Central memory CD8-positive, alpha-beta T cell (primary cell): ENCODE measurements around the gene CNKSR3.

ENCODE experiments used
- ATAC-seq: fragments of 150-1000 bp; cut with Tn5 transposase; replicated peaks from 2 replicates; pipeline ENCODE4 v1.10.0; 2022; ENCODE audit warnings: mild to moderate bottlenecking, moderate FRiP score, moderate number of reproducible peaks; ENCODE audit not compliant: poor library complexity, severe bottlenecking; ENCODE audit errors: extremely low read depth
- DNase-seq, 2 donors: peaks; one replicate each; pipeline ENCODE4 v3.0.0; 2021; ENCODE audit warnings: low spot score in 2 of 2
- H3K27ac Mint-ChIP-seq: one replicate; pipeline ENCODE4 v1.8.0; 2022; ENCODE audit warnings: low read depth, mild to moderate bottlenecking, moderate library complexity, mixed read lengths
- H3K27me3 Mint-ChIP-seq: one replicate; pipeline ENCODE4 v1.8.0; 2022; ENCODE audit warnings: mixed read lengths
- H3K36me3 Mint-ChIP-seq: one replicate; pipeline ENCODE4 v1.8.0; 2022; ENCODE audit warnings: mild to moderate bottlenecking, moderate library complexity, mixed read lengths; ENCODE audit not compliant: insufficient read depth
- H3K4me1 Mint-ChIP-seq: one replicate; pipeline ENCODE4 v1.8.0; 2022; ENCODE audit warnings: mixed read lengths
- H3K4me3 Mint-ChIP-seq: one replicate; pipeline ENCODE4 v1.8.0; 2022; ENCODE audit warnings: mild to moderate bottlenecking, moderate library complexity, mixed read lengths
- H3K9me3 Mint-ChIP-seq: one replicate; pipeline ENCODE4 v1.8.0; 2022; ENCODE audit warnings: mixed read lengths

Gene CNKSR3

DNA sequence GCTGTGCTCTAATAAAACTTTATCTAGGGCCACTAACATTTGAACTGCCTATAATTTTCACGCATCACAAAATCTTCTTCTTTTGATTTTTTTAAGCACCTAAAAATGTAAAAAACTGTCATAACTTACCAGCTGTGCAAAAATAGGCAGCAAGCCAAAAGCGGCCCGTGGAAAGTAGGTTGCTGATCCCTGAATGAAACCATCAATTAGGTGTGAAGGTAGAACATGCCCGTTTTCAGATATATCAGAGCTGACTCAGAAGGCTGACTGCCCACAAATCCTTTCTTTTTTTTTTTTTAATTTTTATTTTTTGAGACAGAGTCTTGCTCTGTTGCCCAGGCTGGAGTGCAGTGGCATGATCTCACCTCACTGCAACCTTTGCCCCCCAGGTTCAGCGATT lies 149.0 kb downstream of the CNKSR3 start:
- H3K36me3 Mint-ChIP-seq: no peaks in the 10 kb centered on the region
- DNase-seq (no peak), ATAC-seq (no peak)
- peaks cover 73% of the 10 kb centered on the region for H3K27me3 Mint-ChIP-seq
- H3K27ac Mint-ChIP-seq: no peak overlapping the region
- H3K4me3 Mint-ChIP-seq: no peak overlapping the region
- no peaks in the 10 kb centered on the region for H3K4me1 Mint-ChIP-seq
- no peaks in the 10 kb centered on the region for H3K9me3 Mint-ChIP-seq

DNA sequence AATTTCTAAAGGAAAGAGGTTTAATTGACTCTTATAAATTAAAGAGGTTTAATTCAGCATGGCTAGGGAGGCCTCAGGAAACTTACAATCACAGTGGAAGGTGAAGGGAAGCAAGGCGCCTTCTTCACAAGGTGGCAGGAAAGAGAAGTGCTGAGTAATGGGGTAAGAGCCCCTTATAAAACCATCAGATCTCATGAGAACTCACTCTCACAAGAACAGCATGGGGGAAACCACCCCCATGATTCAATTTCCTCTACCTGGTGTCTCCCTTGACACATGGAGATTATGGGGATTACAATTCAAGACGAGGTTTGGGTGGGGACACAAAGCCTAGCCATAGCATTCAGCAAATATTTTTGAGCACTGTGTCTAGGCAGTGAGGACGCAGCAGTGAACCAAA lies 150.0 kb downstream of the CNKSR3 start:
- H3K4me3 Mint-ChIP-seq: no peak overlapping the region
- no peaks in the 10 kb centered on the region for H3K9me3 Mint-ChIP-seq
- H3K27ac Mint-ChIP-seq: no peak overlapping the region
- ATAC-seq: no peak
- no peaks in the 10 kb centered on the region for H3K36me3 Mint-ChIP-seq
- H3K27me3 Mint-ChIP-seq: peaks cover 81% of the 10 kb centered on the region
- H3K4me1 Mint-ChIP-seq: no peaks in the 10 kb centered on the region
- DNase-seq: no peak

DNA sequence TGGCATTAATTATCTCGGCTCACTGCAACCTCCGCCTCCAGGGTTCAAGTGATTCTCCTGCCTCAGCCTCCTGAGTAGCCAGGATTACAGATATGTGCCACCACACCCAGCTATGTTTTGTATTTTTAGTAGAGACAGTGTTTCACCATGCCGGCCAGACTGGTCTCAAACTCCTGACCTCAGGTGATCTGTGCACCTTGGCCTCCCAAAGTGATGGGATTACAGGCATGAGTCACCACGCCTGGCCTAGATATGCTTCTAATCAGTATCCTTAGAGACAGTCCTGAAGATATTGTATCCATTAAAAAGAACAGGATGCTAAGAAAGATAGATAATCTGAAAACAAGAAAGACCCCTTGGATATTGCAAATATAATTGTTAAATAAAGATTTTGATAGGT lies 150.8 kb downstream of the CNKSR3 start:
- peaks cover 5% of the 10 kb centered on the region for H3K4me1 Mint-ChIP-seq
- peaks cover 5% of the 10 kb centered on the region for H3K9me3 Mint-ChIP-seq
- ATAC-seq: no peak
- peaks cover 80% of the 10 kb centered on the region for H3K27me3 Mint-ChIP-seq
- H3K27ac Mint-ChIP-seq: no peak overlapping the region
- H3K36me3 Mint-ChIP-seq: no peaks in the 10 kb centered on the region
- no peak overlapping the region for H3K4me3 Mint-ChIP-seq
- DNase-seq: no peak

DNA sequence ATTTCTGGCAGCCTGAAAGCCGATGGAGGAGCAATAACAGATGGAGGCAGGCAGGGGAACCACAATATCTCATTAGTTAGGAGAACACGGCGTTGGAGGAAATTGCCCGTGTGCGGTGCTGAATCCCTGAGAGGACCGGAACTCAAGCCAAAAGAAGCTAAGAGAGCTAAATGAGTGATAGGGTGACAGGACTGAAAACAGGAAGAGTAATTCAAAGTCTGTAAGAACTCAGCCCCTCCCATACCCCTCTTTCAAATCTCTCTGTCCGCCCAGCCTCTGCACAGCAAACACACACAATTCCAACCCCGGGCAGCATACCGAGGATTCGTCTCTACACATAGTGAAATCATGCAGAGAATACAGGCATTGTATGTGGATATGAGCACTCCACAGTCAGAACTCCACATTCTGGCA lies 151.3 kb downstream of the CNKSR3 start:
- Mint-ChIP-seq H3K27ac (no peak overlapping the region), H3K4me3 (no peak overlapping the region), H3K4me1 (peaks cover 6% of the 10 kb centered on the region), H3K9me3 (peaks cover 7% of the 10 kb centered on the region), H3K27me3 (peaks cover 75% of the 10 kb centered on the region), H3K36me3 (no peaks in the 10 kb centered on the region)
- ATAC-seq (no peak), DNase-seq (no peak)

DNA sequence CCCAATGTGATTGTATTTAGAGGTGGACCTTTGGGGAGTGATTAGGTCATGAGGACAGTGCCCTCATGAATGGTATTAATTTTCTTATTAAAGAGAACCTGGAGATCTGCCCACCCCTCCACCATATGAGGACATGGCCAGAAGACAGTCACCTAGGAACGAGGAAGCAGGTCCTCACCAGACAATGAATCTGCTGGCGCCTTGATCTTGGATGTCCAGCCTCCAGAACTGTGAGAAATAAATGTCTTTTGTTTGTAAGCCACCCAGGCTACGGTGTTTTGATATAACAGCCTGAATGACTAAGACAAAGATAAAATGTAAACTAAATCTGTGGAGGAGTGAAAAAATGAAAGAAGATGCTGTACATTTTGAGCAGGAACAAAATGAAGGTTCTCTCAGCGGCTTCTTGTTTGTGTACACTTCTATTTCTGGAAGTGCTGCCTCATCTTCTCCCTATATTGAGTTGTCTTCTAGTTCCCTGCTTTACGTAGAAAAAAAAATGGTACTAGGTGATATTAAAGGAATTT lies 152.4 kb downstream of the CNKSR3 start:
- DNase-seq: no peak
- H3K27me3 Mint-ChIP-seq: peaks cover 64% of the 10 kb centered on the region
- H3K4me3 Mint-ChIP-seq: no peak overlapping the region
- no peaks in the 10 kb centered on the region for H3K36me3 Mint-ChIP-seq
- H3K9me3 Mint-ChIP-seq: peaks cover 7% of the 10 kb centered on the region
- H3K27ac Mint-ChIP-seq: no peak overlapping the region
- peaks cover 6% of the 10 kb centered on the region for H3K4me1 Mint-ChIP-seq
- ATAC-seq: no peak

DNA sequence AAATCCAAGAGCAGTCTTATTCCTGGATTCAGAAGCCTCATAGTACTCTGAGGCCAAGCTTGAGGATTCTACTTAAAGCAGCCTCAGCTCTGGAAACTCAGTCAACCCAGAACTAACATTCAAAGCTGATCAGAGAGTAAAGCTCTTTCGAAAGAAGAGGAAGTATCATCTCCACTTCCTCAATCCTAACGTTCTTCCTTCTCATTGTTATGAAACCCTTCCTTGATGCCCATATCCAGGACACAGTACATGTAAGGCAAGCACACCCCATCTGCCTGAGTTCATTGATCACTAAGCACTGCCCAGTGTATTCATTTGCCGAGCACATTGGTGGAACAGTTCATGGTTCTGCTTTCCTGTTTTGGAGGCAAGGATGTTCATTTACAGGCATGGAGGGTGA lies 153.8 kb downstream of the CNKSR3 start, which contains the start of gene IPCEF1:
TSS of gene IPCEF1 (minus strand) at position 114 of the 400 bp plus-strand sequence. CDS start 90,856 bp downstream, outside the sequence.
- Mint-ChIP-seq H3K27ac (no peak within 1 kb of the TSS), H3K4me1 (peaks cover 6% of the 10 kb centered on the region), H3K9me3 (peaks cover 7% of the 10 kb centered on the region), H3K4me3 (no peak within 1 kb of the TSS), H3K36me3 (no peaks in the 10 kb centered on the region), H3K27me3 (peaks cover 50% of the 10 kb centered on the region)
- ATAC-seq (peak; percentile 19), DNase-seq (no peak)

DNA sequence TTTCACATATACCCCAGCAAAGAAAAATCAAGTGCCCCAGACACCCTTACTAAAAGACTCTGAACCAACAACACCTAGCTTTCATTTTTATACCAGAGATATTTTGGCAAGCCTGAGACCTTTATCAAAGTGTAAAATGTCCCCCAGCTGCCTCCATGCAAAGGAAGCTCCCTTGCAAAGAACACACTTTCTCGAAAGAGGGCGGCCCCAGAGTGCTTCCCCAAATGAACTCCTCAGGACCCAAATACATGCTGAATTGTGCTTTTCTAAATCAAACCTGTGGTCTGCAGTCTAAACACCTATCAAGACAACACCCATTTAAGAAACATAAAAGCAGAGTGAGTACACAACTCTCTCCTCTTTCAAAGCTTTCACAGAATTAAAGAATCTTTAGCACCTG lies 154.4 kb downstream of the CNKSR3 start:
- Mint-ChIP-seq H3K27me3 (peaks cover 46% of the 10 kb centered on the region), H3K27ac (no peak overlapping the region), H3K36me3 (no peaks in the 10 kb centered on the region), H3K9me3 (peaks cover 7% of the 10 kb centered on the region), H3K4me1 (peaks cover 6% of the 10 kb centered on the region), H3K4me3 (no peak overlapping the region)
- DNase-seq (no peak), ATAC-seq (no peak)

DNA sequence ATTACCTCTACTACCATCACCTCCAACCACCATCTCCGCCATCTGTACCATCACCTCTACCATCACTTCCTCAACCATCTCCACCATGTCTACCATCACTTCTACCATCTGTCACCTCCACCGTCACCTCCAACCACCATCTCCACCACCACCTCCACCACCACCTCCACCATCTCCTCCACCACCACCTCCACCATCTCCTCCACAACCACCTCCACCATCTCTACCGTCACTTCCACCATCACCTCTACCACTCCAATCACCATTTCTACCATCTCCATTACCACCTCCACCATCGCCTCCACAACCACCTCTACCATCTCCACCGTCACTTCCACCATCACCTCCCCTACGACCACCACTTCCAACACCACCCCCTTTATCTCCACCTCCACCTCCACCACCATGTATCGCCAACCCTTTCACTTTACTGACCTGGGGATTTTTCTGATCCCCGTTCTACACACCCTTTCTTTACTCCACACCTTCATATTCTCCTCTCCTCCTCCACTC lies 156.2 kb downstream of the CNKSR3 start:
- no peaks in the 10 kb centered on the region for H3K36me3 Mint-ChIP-seq
- H3K9me3 Mint-ChIP-seq: peaks cover 7% of the 10 kb centered on the region
- no peak for DNase-seq
- peaks cover 6% of the 10 kb centered on the region for H3K4me1 Mint-ChIP-seq
- no peak overlapping the region for H3K27ac Mint-ChIP-seq
- no peak for ATAC-seq
- no peak overlapping the region for H3K4me3 Mint-ChIP-seq
- peaks cover 30% of the 10 kb centered on the region for H3K27me3 Mint-ChIP-seq

DNA sequence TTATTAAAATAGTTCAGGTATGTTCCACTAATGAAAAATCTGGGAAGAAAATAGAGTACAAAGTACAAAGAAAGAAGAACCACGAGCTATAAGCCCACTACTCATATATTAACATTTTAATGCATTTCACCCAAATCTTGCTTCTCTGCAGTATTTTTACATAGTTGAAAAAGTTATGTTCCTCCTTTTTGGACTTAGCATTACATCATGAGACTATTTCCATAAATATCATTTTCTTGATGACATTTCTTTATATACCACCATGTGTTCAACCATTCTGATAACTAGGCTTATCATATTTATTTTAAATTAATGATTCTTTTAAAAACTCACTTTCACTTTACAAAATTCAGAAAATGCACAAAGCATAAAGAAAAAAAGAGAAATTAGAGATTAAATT lies 156.9 kb downstream of the CNKSR3 start:
- Mint-ChIP-seq H3K27me3 (peaks cover 23% of the 10 kb centered on the region), H3K9me3 (peaks cover 7% of the 10 kb centered on the region), H3K4me3 (no peak overlapping the region), H3K4me1 (peaks cover 6% of the 10 kb centered on the region), H3K27ac (no peak overlapping the region), H3K36me3 (no peaks in the 10 kb centered on the region)
- no peak for DNase-seq
- no peak for ATAC-seq

DNA sequence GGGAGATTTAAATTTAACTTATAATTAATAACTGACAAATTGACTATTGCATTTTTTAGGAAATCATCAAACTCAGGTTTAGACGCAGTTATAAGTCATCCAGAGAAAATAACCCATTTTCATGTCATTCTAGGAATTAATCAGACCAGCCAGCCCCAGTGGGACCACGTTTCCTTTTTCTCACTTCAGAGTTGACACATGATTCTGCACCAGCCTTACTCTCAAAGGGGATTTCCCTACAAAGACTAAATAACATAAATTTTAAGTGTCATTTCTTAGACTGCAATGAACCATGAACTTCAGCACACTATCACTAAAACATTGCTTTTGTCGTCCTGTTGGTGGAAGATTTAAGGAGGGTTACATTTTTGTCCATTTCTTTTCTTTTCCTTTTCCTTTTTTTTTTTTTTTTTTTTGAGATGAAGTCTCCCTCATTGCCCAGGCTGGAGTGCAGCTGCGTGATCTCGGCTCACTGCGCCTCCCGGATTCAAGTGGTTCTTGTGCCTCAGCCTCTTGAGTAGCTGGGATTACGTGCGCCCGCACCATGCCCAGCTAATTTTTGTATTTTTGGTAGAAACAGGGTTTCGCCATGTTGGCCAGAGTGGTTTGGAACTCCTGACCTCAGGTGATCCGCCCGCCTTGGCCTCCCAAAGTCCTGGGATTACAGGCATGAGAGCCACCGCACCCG lies 157.4 kb downstream of the CNKSR3 start:
- no peak overlapping the region for H3K27ac Mint-ChIP-seq
- ATAC-seq: no peak
- peaks cover 17% of the 10 kb centered on the region for H3K27me3 Mint-ChIP-seq
- H3K4me3 Mint-ChIP-seq: no peak overlapping the region
- peaks cover 6% of the 10 kb centered on the region for H3K4me1 Mint-ChIP-seq
- peaks cover 7% of the 10 kb centered on the region for H3K9me3 Mint-ChIP-seq
- no peaks in the 10 kb centered on the region for H3K36me3 Mint-ChIP-seq
- DNase-seq: no peak

DNA sequence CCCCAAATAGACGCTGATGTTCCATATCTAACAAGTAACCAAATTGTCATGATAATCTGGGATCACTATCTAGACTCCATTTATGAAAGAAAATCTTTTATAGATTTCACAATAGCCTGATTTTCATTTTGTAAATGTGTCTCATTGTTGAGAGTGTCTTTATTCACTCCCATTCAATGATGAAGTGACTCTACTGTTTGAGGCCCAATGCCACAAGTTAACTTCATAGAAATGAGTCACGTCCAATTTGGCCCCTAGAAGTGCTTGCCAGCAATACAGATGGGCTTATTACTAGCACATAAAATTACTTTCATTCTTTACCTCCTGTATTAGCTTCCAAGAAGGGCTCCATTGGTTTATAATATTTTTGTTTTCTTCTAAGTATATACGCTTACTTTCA lies 160.2 kb downstream of the CNKSR3 start:
- Mint-ChIP-seq H3K4me3 (no peak overlapping the region), H3K27ac (no peak overlapping the region)

DNA sequence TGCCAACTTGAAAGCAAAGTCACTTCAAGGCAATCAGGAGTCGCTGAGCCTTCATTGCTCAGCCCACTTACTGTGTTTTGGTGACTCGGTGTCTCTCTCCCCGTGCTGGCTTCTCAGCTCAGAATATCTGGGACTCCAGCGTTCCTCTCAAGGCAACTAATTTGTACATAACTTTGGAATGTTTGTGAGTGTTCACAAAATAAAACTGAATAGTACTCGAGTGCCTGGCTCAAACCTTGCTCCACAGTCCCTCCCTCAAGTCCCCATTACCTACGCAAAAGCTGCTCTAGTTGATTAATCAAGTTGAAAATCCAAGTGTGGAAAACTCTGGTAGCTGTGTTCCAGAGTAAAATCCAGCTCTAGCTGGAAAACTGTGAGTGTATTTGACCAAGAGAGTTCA lies 162.5 kb downstream of the CNKSR3 start:
- Mint-ChIP-seq H3K36me3 (no peaks in the 10 kb centered on the region), H3K4me3 (no peak overlapping the region), H3K27me3 (peaks cover 22% of the 10 kb centered on the region), H3K4me1 (no peaks in the 10 kb centered on the region), H3K27ac (no peak overlapping the region), H3K9me3 (no peaks in the 10 kb centered on the region)
- DNase-seq (no peak), ATAC-seq (no peak)

More for the DNA sequence above, 160.2 kb downstream of the CNKSR3 start:
- Mint-ChIP-seq H3K9me3 (peaks cover 7% of the 10 kb centered on the region), H3K27me3 (no peaks in the 10 kb centered on the region), H3K36me3 (no peaks in the 10 kb centered on the region), H3K4me1 (peaks cover 6% of the 10 kb centered on the region)
- no peak for DNase-seq
- ATAC-seq: no peak

DNA sequence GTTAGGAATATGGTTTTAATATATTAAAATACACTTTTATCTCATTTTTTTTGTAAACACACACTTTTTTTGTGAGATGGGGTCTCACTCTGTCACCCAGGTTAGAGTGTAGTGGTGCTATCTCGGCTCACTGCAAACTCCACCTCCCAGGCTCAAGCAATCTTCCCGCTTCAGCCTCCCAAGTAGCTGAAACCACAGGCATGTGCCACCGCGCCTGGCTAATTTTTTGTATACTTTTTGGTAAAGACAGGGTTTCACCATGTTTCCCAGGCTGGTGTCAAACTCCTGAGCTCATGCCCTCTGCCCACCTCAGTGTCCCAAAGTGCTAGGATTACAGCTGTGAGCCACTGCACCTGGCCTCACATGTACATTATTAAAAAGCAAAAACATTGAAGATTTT lies 164.7 kb downstream of the CNKSR3 start:
- H3K36me3 Mint-ChIP-seq: no peaks in the 10 kb centered on the region
- no peak for DNase-seq
- no peak for ATAC-seq
- peaks cover 33% of the 10 kb centered on the region for H3K27me3 Mint-ChIP-seq
- H3K9me3 Mint-ChIP-seq: no peaks in the 10 kb centered on the region
- no peak overlapping the region for H3K4me3 Mint-ChIP-seq
- no peaks in the 10 kb centered on the region for H3K4me1 Mint-ChIP-seq
- no peak overlapping the region for H3K27ac Mint-ChIP-seq
